Amniotic epithelial cell (primary cell): ENCODE results near the gene ANKS3.

Experiments
- DNase-seq: peaks from one replicate; pipeline ENCODE4 v3.0.0-alpha.2; 2010; ENCODE audit warnings: low read depth

Gene ANKS3

DNA sequence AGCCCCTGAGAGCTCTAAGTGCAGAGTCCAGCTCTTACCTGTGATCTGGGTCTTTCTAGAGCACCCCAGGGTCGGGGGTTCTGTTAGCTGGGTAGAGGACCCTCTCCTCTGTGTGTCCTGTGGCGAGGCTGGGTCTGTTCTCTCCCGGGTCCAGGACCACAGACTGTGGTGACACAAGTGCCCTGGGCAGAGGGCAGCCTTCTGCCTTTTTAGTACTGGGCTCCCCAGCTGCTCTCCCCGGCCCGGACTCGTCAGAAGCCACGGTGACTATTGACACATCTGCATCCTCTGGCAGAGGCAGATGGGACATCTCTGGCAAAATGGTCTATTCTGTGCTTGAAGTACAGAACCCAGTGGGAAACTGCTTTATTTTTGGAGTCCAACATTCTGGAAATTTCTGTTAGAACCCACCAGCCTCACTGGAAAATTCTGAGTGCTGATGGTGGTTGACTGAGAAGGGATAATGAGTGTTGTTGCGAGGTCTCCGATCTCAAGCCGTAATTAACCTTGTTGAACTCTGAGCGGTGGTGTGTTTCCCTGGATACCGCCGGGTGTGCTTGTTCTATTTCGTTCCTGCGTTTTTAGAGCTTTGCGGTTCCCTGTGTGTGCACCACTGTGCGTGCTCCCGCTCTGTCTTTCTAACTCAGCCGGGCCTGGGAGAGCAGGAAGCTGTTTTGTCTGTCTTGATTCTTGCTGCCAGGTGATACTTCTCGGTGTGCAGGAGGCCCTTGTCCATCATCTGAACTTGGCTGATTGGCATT, 66.7 kb downstream of the ANKS3 start:
- no peak for DNase-seq

DNA sequence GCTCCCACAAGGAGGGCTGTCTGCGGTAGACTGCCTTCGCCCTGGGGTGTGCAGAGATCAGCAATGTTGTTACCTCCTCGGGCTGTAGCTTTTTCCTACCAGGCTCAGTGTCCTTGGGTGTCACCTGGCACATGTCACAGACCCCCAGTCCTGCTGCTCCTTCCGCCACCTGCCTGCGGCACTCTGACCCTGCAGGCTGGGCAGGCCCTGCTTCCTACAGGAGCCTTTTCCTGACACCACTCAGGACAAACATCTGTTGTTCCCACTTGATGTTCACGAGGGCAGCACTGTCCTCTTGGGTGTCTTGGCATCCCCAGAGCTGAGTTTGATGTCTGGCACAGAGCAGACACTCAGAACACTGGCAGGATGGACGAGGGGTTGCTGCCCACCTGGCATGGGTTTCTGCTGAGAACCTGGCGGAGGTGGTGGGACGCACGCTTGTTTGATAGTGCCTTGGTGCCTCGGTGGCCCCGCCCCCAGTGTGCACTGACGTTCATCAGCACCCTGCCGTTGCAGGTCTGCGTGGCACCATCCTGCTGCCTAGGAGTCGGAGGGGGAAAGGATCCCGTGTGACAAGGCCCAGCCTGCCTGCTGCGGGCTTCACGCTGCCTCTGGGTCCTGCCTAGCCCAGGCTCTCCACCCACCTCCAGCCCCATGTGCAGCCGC, 67.4 kb downstream of the ANKS3 start:
- DNase-seq: no peak

DNA sequence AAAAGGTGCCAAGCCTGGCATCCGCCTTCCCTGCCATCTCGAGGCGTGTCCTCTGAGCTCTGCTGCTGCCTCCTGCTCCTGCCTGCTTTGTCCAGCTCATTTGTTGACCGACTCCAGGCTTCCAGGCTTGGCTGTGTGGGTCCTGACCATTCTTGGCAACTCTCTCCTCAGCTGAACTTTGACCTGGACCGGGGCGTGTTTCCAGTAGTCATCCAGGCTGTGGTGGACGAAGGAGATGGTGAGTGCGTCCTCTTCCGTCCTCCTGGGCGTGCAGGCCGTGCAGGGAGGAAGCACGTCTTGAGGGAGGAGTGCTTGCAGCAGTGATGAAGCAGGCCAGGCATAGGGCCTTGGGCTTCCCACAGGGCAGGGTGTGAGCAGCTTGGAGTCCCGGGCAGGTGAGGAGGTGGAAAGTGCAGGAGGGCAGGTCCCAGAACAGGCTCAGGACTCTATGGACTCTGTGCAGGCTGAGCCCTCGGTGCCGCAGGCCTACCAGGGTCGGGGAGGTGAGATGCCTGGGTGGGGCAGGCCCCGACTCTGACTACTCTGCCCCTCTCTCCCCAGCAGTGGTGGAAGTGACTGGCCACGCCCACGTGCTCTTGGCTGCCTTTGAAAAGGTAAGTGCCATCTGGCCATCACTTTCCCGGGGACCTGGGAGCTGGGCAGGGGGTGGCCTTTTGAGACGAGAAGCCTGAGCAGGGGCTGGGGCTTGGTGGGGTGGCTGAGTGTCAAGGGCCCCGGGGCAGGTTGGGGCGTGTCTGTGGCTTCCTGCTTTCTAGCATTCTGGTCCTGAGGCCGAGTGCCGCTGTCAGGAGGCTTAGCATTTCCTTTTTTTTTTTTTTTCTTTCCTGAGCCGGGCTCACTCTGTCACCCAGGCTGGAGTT, 69.3 kb downstream of the ANKS3 start:
- DNase-seq: no peak

DNA sequence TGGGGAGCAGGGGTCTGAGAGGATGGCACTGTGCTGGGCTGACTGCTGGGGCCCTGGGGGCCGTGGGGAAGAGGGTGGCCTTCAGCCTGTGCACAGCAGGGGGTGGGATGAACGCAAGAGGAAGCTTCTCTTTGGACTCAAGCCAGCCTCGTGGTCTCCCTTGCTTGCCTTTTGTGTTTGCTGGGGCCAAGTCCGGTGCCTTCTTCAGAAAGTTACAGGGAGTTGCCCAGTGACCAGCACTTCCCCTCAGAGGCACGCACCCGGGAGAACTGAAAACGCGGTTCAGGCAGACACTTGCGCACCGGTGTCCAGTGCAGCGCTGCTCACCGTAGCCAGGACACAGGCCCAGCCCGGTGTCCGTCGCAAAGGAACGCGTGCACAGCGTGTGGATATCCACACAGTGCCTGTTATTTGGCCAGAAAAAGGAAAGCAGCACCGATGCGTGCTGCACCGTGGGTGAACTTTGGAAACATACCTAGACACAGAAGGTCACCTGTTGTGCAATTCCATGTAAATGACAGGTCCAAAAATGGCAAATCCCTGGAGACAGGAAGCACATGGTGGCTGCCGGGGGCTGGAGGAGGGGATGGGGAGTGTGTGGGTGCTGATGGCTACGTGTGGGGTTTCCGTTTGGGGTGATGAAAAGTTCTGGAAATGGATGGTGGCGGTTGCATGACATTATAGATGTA, 70.2 kb downstream of the ANKS3 start:
- peak; percentile 12 for DNase-seq

DNA sequence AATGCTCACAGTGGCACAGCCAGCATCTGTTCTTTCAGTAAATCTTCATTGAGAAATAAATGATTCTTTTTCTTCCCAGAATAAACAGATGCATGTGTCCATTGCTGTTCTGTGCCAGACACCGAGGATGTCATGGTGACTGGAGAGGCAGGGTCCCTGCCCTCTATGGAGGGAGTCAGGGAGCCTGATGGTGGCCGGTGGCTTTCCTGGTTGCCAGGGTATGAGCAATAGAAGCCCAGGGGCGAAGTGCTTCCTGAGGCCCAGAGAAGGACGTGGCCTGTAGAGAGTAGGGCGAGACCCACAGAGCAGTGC, 70.7 kb downstream of the ANKS3 start:
- no peak for DNase-seq

DNA sequence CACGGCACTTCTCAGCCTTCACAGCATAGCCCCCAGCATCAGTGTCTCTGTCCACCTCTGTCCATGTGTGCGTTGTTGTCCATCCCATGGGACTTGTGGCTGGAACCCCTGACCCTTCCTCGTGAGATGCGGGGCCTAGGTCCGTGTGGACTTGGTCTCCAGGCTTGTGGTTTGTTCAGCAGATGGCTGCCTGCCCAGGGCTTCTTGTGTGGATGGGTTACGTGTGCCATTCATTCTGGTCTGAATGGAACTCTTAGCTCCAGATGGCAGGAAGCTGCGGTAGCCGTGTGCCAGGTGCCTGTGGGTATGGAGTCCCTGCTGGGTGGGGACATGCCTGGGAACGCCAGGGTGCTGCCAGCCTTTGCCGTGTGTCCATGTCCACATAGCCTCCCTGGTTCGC, 72.4 kb downstream of the ANKS3 start:
- no peak for DNase-seq

DNA sequence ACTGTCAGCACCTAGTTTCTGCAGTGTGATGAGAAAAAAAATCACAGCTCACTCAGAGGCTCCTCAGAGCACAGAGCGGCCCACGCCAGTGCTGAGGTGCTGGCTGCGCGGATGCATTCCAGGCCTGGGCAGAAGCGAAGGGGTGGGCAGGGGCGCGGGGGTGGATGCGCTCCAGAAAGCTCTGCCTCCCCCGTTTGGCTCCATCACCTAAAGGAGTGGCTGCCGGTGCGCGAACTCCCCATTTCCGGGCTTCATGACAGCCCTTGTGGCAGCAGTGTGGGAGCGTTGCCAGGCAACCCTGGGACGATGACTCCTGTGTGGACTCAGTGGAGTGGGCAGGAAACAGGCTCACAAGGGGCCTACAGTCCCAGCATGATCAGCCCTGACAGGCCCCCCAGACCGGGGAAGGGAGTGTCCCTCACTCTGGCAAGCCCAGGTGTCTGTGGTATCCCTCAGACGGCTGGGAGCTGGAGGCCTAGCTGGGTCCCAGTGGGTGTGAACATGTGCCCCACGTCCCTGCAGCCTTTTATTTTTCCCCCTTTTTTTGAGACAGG, 73.5 kb downstream of the ANKS3 start:
- DNase-seq: peak; percentile 57

DNA sequence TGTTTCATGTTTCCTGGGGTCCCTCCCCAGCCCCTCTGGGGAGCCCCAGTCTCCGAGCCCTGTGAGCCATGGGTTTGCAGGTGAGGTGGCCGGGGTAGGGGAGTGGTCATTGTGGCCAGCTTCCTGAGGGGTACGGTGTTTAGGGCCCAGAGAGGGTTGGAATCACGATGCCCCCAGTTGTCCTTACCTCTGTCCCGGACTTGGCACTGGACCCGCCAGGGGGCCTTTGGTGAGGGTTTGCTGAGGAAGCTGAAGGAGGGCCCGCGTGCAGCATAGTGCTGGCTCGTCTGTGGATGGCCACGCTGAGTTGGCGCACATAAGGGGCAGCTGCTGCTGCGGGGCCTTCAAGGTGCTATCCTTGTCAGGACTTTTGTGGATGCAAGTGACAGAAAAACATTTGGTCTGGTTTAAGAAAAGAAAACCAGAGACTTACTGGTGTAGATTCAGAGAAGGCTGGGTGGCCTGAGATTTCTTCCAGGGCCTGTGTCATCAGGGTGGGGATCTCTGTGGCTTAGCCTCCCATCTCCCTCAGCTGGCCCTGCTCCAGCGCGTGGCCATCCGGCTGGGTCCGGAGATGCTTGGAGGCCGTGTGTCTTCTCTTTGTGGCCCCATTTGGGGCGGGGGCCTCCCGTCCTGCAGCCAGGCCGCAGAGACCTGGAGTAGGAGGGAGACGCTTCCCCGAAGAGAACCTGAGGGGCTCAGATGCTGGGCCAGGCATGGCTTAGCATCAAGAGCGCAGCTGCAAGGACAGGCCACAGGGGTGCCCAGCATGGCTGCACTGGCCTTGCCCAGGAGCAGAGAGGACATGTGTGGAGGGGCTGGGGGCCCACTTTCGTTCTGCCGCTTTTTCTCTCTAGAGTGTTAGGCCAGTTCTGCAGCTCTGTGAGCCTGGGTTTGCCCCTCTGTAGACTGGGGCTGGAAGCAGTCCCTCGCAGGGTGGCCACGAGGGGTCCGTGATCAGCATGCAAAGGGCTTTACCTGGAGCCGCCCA, 74.4 kb downstream of the ANKS3 start:
- no peak for DNase-seq

DNA sequence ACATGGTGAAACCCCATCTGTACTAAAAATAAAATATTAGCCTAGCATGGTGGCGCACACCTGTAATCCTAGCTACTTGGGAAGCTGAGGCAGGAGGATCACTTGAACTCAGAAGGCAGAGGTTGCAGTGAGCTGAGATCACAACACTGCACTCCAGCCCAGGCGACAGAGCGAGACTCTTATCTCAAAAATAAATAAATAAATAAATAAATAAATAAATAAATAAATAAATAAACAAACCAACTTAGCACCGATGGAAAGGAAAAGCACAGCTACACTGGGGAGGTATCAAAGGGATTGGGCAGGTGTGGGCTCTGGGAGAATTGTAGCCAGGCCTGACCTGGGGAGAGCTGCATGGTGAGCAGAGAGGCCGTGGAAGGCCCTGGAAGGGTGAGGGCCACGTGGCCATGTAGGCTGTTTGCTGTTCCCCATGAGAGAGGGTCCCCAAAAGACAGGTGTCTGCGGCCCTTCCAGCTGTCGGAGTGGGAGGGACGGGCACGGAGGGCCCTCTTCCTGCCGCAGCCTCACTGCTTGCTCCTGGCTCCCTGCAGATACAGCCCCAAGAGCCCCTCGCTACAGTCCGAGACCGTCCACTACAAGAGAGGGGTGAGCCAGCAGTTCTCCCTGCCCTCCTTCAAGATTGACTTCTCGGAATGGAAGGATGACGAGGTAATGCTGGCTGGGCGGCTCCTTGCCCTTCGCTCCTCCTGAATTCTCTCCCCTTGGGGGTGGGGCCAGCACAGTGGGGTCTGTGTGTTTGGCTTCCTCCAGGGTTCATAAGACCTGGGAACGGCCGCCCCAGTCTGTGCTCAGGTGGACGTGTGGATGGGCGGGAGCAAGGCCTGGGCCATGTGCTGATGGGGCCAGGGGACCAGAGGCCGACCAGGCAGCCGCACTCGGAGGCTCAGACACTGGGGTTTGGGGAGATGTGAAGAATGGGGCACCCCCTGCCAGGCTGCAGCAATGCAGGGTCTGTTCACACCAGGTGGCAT, 77.1 kb downstream of the ANKS3 start:
- DNase-seq: no peak

DNA sequence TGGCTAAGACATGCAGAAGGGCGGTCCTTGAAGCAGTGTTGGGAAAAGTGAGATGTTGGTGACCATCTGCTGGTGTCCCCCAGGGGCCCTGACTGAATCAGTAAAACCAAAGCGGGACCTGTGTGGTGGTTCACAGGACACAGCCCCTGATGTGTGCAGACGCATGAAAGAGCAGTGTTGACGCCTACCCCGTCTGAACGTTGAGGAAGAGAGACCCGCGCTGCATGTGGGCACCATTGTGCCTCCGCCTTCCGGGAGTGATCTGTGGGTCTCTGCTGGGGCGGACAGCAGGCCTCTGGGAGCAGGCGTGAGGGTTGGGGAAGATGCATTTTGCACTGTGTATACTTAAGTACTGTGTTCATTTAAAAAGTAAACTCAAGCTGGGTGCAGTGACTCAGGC, 77.8 kb downstream of the ANKS3 start:
- no peak for DNase-seq

DNA sequence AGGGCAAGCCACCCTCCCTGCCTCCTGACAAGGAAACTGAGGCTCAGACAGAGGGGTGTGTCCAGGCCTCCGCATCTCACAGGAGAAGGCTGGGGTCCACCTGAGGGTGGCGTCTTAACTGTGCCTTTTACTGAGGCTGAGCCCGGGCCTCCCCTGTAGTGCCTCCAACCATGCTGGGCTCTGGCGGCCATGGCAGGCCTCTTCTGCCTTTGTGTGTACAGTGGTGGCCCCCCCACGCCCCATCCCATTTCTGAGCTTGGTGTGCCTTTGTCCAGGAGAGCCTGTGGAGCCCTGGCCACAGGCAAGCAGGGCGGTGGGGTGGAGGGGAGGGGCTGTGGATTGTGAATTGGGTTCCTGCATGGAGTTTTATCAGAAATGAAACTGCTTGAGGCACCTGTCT, 78.3 kb downstream of the ANKS3 start:
- no peak for DNase-seq

DNA sequence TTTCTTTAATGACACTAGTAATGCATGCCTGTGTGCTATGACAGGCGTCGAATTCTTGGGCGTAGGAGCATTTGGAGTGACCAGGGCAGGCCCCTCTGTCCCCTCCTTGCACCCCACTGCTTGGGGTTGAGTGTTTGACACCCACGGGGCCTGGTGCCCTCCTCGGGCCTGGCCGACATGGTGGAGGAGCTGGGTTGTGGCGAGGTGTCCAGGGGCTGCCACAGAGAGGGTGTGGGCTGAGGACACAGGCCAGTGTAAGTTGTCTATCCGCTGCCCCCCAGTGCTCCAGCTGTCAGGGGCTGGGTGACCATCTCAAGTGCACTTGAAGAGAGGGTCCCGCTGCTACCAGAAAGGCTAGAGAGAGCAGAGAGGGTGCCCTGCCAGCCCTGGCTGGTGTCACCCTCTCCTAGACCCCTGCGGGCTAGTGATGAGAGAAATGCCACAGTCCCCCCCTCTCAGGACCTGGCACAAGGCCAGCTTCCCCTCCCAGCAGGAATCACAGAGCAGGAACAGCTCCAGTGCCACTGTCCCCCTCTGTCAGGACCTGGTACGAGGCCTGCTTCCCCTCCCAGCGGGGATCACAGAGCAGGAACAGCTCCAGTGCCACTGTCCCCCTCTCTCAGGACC, 79.0 kb downstream of the ANKS3 start:
- DNase-seq: no peak

DNA sequence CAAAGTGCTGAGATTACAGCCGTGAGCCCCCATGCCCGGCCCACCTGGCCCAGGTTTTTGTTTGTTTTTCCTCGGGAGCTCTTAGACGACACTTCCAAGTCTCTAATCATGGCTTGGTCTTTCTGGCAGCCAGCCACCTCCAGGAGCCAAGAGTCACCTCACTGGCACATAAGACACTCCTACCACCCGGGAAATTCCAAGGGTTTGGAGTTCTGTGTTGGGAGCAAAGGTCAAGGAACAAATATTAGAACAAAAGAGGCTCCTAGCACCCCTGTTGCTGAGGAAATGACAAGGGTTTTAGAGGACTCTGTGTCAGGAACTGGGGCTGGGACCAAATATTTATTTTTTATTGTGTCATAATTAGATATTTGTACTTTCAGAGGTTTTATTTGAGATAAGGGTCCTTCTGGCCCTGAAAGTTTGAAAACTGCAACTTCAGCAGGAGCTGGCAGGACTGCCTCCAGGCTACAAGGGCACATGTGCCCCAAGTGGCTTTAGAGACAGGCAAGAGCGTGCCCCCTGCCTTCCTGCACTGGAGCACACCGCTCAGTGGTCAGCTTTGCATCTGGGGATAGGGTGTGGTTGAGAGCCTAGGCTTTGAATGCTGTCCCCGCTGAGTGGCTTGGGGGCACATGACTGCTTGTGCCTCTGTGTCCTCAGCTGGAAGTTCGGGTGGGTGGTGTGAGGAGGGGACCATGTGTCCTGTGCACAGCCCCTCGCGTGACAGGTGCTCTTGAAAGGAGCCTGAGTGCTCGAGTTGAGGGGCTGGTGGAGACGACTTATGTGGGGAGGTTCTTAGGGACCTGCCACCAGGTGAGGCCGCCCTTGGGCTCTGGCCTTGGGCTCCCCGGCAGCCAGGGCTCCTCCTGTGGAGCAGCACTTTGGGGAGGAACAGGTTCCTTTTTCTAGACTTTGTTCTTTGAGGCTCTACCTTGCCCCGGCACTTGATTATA, 79.8 kb downstream of the ANKS3 start:
- no peak for DNase-seq

DNA sequence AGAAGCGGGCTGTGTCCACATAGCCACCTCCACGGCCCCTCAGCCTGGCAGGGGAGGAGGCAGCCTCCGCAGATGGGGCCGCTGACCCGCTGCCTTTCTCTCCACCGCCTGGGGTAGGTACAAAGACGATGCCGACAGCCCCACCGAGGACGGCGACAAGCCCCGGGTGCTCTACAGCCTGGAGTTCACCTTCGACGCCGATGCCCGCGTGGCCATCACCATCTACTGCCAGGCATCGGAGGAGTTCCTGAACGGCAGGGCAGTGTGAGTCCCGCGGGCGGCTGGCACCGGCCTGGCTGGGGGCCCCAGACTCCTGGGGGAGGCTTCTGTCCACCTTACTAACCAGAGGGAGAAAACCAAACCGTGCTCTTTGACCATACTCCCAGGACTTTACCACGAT, 81.5 kb downstream of the ANKS3 start:
- DNase-seq: no peak

DNA sequence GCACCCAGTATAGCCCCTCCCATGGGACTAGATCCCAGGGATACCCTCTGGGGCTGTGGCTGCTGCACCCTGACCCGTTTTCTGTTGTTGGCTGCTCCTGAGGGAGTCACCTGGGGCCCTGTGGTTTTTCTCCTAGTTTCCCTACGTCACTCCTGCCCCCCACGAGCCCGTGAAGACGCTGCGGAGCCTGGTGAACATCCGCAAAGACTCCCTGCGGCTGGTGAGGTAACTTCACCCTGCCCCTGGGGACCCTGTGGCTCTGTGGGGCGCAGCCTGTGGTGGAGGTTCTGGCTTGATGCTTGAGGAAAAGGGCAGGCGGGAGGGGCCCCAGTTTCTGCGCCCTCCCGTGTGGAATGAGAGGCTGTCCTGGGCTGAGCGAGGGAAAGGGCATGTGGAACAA, 82.2 kb downstream of the ANKS3 start:
- DNase-seq: no peak

DNA sequence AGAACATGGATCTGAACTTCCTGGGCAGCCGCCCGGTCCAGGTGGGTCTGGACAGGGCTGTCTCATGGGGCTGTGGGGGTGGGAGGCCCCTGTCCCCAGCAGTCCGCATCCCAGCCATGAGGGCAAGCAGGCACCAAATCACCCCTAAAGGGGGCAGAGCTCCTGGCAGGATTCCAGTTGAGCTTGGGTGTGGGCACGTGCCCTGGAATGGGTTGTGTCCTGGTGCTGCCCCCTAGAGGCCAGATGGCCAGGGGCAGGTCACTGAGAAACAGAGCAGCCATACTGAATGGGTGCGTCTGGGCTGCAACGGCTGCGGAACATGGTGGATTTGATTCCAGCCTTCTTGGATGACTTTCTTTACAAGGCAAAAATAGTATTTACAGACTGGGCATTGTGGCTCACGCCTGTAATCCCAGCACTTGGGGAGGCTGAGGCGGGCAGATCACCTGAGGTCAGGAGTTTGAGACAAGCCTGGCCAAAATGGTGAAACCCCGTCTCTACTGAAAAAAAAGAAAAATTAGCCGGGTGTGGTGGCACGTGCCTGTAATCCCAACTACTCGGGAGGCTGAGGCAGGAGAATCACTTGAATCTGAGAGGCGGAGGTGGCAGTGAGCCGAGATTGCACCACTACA, 83.5 kb downstream of the ANKS3 start:
- peak; percentile 48 for DNase-seq

DNA sequence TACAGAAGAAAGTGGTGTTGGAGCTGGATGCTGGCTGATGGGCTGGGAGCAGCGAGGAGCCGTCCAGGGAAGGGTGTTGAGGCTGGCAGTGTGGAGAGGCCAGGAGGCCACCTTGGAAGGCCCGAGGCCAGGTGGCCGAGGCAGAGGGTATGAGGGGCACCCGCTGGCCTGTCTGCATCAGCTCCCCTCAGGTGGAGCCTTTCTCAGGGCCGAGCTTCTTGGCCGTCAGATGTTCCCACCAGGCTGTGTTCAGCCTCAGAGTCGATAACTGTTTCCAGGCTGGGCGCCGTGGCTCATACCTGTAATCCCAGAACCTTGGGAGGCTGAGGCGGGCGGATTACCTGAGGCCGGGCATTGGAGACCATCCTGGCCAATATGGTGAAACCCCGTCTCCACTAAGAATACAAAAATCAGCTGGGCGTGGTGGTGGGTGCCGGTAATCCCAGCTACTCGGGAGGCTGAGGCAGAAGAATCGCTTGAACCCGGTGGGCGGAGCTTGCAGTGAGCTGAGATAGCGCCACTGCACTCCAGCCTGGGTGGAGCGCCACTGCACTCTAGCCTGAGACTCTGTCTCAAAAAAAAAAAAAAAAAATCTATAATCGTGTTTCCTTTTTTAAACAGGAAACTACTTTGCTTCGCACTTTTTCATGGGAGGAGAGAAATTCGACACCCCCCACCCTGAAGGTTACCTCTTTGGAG, 84.2 kb downstream of the ANKS3 start:
- no peak for DNase-seq
